Vagina (tissue), 2 donors: Measurements from ENCODE around the gene PTGFRN.

Experiments
- CTCF ChIP-seq, 3 experiments: fragments of 450-650 bp in 2 of 3; fragments of 200-600 bp in 1 of 3; sonication (generic) in 1 of 3; IDR thresholded peaks; one replicate each; pipeline ENCODE4 v1.5.1; 2017 to 2019; ENCODE audit warnings: antibody characterized with exemption in 3 of 3, mild to moderate bottlenecking in 2 of 3, moderate library complexity in 2 of 3
- POLR2A ChIP-seq, 2 donors: fragments of 450-650 bp; IDR thresholded peaks; one replicate each; pipeline ENCODE4 v1.6.1; 2017; ENCODE audit warnings: antibody characterized with exemption in 2 of 2, mild to moderate bottlenecking in 2 of 2, moderate library complexity in 2 of 2
- POLR2AphosphoS5 ChIP-seq, 2 donors: sonication (generic); formaldehyde crosslinking; IDR thresholded peaks; one replicate each; pipeline ENCODE4 v1.9.0; 2017; ENCODE audit warnings: antibody characterized with exemption in 2 of 2, mild to moderate bottlenecking in 2 of 2, low read depth in 1 of 2; ENCODE audit not compliant: insufficient read depth in 1 of 2

GRCh38 chr1:116880917-116881316, 28.8 kb upstream of the PTGFRN start:
- TF ChIP-seq CTCF (IDR thresholded peaks at IDR 0.05) (no peak), POLR2A (IDR thresholded peaks at IDR 0.05) (no peak), POLR2AphosphoS5 (IDR thresholded peaks at IDR 0.05; ENCODE audit: insufficient read depth in 1 of 2, low read depth in 1 of 2) (no peak)
